PFSK-1 (cell line): ENCODE measurements around the gene ADAM19.

Experiments used
- FOXP2 ChIP-seq: optimal IDR thresholded peaks from 2 replicates; pipeline ENCODE3; 2011; ENCODE audit warnings: borderline replicate concordance, control low read depth, inconsistent platforms; ENCODE audit not compliant: insufficient read depth; ENCODE audit errors: extremely low read length, extremely low read depth
- TAF1 ChIP-seq: IDR thresholded peaks from 2 replicates; pipeline ENCODE4 v1.6.1; 2012; ENCODE audit warnings: low read length, control low read depth, borderline replicate concordance; ENCODE audit not compliant: insufficient read depth

GRCh38 chr5:157506981-157507780 is 68.4 kb downstream of the ADAM19 start:
- TF ChIP-seq FOXP2 (no peak), TAF1 (no peak)
